NCI-H446 (cell line): ENCODE data around the gene MGME1.
"Not testable (repeated sequence)": the region's sequence is repeated elsewhere in the genome, so short reads cannot be mapped to it uniquely, and the experiment has no call there.

Source experiments
- DNase-seq, 2 experiments: peaks; one replicate each; lab custom pipeline; 2025; lab: John Stamatoyannopoulos, UW

MGME1 gene

GRCh38 chr20:18020931-18021330 is 52.1 kb downstream of the MGME1 start:
- DNase-seq: no peak

- DNase-seq: no peak
These were observed 55.8 kb downstream of the MGME1 start for GRCh38 chr20:18024606-18025127.

GRCh38 chr20:18027011-18027410 is 58.2 kb downstream of the MGME1 start:
- DNase-seq: not testable (repeated sequence)

GRCh38 chr20:18030020-18030419 is 61.2 kb downstream of the MGME1 start:
- DNase-seq: no peak

GRCh38 chr20:18031050-18031449 is 62.2 kb downstream of the MGME1 start:
- no peak for DNase-seq

GRCh38 chr20:18031888-18032509 is 63.2 kb downstream of the MGME1 start:
- DNase-seq: no peak

- no peak for DNase-seq
These were observed 64.4 kb downstream of the MGME1 start for GRCh38 chr20:18032977-18033892.

GRCh38 chr20:18034039-18034438 is 65.2 kb downstream of the MGME1 start:
- no peak for DNase-seq

- DNase-seq: no peak
These were observed 70.2 kb downstream of the MGME1 start for GRCh38 chr20:18039063-18039462.
